ENCODE data around the gene RAB6D.
"Not testable (repeated sequence)": the region's sequence is repeated elsewhere in the genome, so short reads cannot be mapped to it uniquely, and the experiment has no call there.

Gene RAB6D

GRCh38 chr2:131366643-131367042 lies 2.7 kb upstream of the RAB6D start:
- no peak for DNase-seq (ENCODE audit: low read depth)

- no peak for DNase-seq (ENCODE audit: low read depth)
These were observed 1.5 kb upstream of the RAB6D start for GRCh38 chr2:131365452-131365851.

- DNase-seq (ENCODE audit: low read depth): not testable (repeated sequence)
These were observed 755 bp downstream of the RAB6D start for GRCh38 chr2:131363213-131363612.

GRCh38 chr2:131361773-131362172 lies 2.2 kb downstream of the RAB6D start:
- not testable (repeated sequence) for DNase-seq (ENCODE audit: low read depth)

GRCh38 chr2:131353167-131353697 lies 10.7 kb downstream of the RAB6D start:
- not testable (repeated sequence) for DNase-seq (ENCODE audit: low read depth)

GRCh38 chr2:131349021-131349420 lies 14.9 kb downstream of the RAB6D start:
- DNase-seq (ENCODE audit: low read depth): no peak

GRCh38 chr2:131347035-131347434 lies 16.9 kb downstream of the RAB6D start:
- not testable (repeated sequence) for DNase-seq (ENCODE audit: low read depth)

GRCh38 chr2:131339307-131339706 lies 24.7 kb downstream of the RAB6D start:
- DNase-seq (ENCODE audit: low read depth): not testable (repeated sequence)

- DNase-seq (ENCODE audit: low read depth): not testable (repeated sequence)
These were observed 28.6 kb downstream of the RAB6D start for GRCh38 chr2:131335319-131335718.

GRCh38 chr2:131332709-131333108 lies 31.3 kb downstream of the RAB6D start:
- not testable (repeated sequence) for DNase-seq (ENCODE audit: low read depth)

GRCh38 chr2:131331000-131331399 lies 33.0 kb downstream of the RAB6D start:
- DNase-seq (ENCODE audit: low read depth): not testable (repeated sequence)

GRCh38 chr2:131322209-131322608 lies 41.8 kb downstream of the RAB6D start:
- DNase-seq (ENCODE audit: low read depth): no peak

- not testable (repeated sequence) for DNase-seq (ENCODE audit: low read depth)
These were observed 42.6 kb downstream of the RAB6D start for GRCh38 chr2:131321344-131321743.

- not testable (repeated sequence) for DNase-seq (ENCODE audit: low read depth)
These were observed 53.0 kb downstream of the RAB6D start for GRCh38 chr2:131311001-131311400.
